Mammary epithelial cell (primary cell): ENCODE results near the gene ATIC.

Experiments used
- EZH2 ChIP-seq: IDR thresholded peaks from 2 replicates; pipeline ENCODE4 v1.6.1; 2012; ENCODE audit warnings: low read length, inconsistent platforms, borderline replicate concordance
- TF ChIP-seq, protein P1 (sequence below), 2 donors: IDR thresholded peaks in 1 of 2; conservative IDR thresholded peaks in 1 of 2; 2 replicates each; pipeline ENCODE4 v1.5.1; 2011 to 2012; ENCODE audit warnings: inconsistent platforms in 2 of 2, low read length in 2 of 2, mild to moderate bottlenecking in 2 of 2, control low read depth in 1 of 2, low read depth in 1 of 2; ENCODE audit not compliant: insufficient read depth in 1 of 2; ENCODE audit errors: extremely low read depth in 1 of 2

DNA sequence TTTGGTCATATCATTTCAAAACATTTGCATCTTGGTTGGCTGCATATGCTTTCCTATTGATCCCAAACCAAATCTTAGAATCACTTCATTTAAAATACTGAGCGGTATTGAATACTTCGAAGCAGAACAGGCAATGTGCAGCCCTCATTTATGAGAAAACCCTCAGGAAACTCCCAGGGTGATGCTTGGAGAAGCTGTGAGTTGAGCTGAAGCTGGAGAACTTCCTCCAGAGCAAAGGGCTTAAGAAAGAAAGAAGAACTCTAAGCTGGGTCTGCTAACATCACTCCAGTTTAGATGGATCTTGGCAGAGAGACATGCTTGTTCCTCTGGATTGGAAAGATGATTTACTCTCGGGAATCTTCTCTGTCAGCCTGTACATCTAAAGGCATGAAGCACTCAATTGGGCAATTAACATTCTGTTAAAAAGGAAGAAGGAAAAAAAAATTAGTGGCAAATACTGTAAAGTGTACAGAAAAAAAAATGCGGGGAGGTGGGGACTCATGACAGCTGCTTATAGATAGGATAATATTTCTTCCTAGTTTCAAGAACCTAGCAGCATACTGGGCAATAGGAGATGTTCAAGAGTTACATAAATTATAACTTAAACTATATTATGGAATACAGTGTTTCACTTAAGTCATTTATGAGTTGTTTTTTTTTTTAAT, 49.5 kb downstream of the ATIC start:
- TF ChIP-seq, protein P1, sequence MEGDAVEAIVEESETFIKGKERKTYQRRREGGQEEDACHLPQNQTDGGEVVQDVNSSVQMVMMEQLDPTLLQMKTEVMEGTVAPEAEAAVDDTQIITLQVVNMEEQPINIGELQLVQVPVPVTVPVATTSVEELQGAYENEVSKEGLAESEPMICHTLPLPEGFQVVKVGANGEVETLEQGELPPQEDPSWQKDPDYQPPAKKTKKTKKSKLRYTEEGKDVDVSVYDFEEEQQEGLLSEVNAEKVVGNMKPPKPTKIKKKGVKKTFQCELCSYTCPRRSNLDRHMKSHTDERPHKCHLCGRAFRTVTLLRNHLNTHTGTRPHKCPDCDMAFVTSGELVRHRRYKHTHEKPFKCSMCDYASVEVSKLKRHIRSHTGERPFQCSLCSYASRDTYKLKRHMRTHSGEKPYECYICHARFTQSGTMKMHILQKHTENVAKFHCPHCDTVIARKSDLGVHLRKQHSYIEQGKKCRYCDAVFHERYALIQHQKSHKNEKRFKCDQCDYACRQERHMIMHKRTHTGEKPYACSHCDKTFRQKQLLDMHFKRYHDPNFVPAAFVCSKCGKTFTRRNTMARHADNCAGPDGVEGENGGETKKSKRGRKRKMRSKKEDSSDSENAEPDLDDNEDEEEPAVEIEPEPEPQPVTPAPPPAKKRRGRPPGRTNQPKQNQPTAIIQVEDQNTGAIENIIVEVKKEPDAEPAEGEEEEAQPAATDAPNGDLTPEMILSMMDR (conservative IDR thresholded peaks at IDR 0.05 in 1 of 2, IDR thresholded peaks at IDR 0.05 in 1 of 2; ENCODE audit: extremely low read depth in 1 of 2, insufficient read depth in 1 of 2, low read depth in 1 of 2, low read length in 2 of 2) = no peak
- no peak for TF ChIP-seq EZH2
